Calu3 (cell line): Measurements from ENCODE around the gene UGT1A9. TPM values are rescaled to one million over a fixed set of nuclear protein-coding genes. Genes with fewer than 3 reads are reported as not detected.
A peak's percentile ranks its signal among the peaks of the same experiment; 100 is the strongest.
"Not testable (repeated sequence)": the region's sequence is repeated elsewhere in the genome, so short reads cannot be mapped to it uniquely, and the experiment has no call there.

Experiments
- BruUV-seq: library from RNA; stranded (reverse); fragments of 400-500 nt; replicated peaks from 2 replicates; lab custom pipeline; 2021; lab: Mats Ljungman, UMichigan
- CTCF ChIA-PET: fragments of 300-600 bp; sonication (Branson Sonifier 250); formaldehyde crosslinking; loops from one replicate; lab custom pipeline; 2022; ENCODE audit warnings: antibody characterized with exemption; lab: Charles Lee
- DNase-seq: peaks from one replicate; pipeline ENCODE4 v3.0.0; 2022
- H3K27ac Mint-ChIP-seq: one replicate; pipeline ENCODE4 v1.8.0; 2022; ENCODE audit warnings: mixed read lengths; ENCODE audit not compliant: unreplicated experiment
- H3K27me3 Mint-ChIP-seq: one replicate; pipeline ENCODE4 v1.8.0; 2022; ENCODE audit warnings: mixed read lengths; ENCODE audit not compliant: unreplicated experiment
- H3K36me3 Mint-ChIP-seq: one replicate; pipeline ENCODE4 v1.8.0; 2022; ENCODE audit warnings: mild to moderate bottlenecking, moderate library complexity, mixed read lengths; ENCODE audit not compliant: insufficient read depth, unreplicated experiment
- H3K4me1 Mint-ChIP-seq: one replicate; pipeline ENCODE4 v1.8.0; 2022; ENCODE audit warnings: mild to moderate bottlenecking, low read depth, mixed read lengths; ENCODE audit not compliant: unreplicated experiment
- H3K4me3 Mint-ChIP-seq: one replicate; pipeline ENCODE4 v1.8.0; 2022; ENCODE audit warnings: mild to moderate bottlenecking, low read depth, moderate library complexity, mixed read lengths; ENCODE audit not compliant: unreplicated experiment
- H3K9me3 Mint-ChIP-seq: one replicate; pipeline ENCODE4 v1.8.0; 2022; ENCODE audit warnings: low read depth, mixed read lengths; ENCODE audit not compliant: unreplicated experiment
- CTCF ChIP-seq: fragments of 200-600 bp; IDR thresholded peaks from one replicate; pipeline ENCODE4 v1.8.0; 2022; ENCODE audit warnings: antibody characterized with exemption; ENCODE audit not compliant: unreplicated experiment
- intact Hi-C: fragments of 100-400 bp; cut with micrococcal nuclease; formaldehyde crosslinking; loops from one replicate; pipeline ENCODE4 v1.10.0; 2022; ENCODE audit not compliant: unreplicated experiment
- total RNA-seq: library from RNA; stranded (reverse); gene quantifications from 2 replicates; pipeline ENCODE4 v1.2.3, GENCODE V29; 2022

UGT1A9 gene
- total RNA-seq, 1 experiment from 2014 or later: 4.3 TPM

GRCh38 chr2:233699424-233700027 is 27.8 kb downstream of the UGT1A9 start:
- H3K4me1 Mint-ChIP-seq: peaks cover 89% of the 10 kb centered on the region
- BruUV-seq: no TSS peak
- H3K36me3 Mint-ChIP-seq: peaks cover 57% of the 10 kb centered on the region
- CTCF ChIA-PET: interaction anchor here (1.2 kb wide), 1 partner anchor 8 kb away, joined by 4 read pairs; no protein-coding TSS in a partner anchor
- intact Hi-C loops: loop anchor here (10.0 kb wide), 1 partner anchor 135 kb away; no protein-coding TSS in a partner anchor
- no peak for TF ChIP-seq CTCF
- H3K9me3 Mint-ChIP-seq: no peaks in the 10 kb centered on the region
- no peak for DNase-seq
- peak overlapping the region; percentile 65 for H3K27ac Mint-ChIP-seq
- peak overlapping the region; percentile 65 for H3K4me3 Mint-ChIP-seq
- no peaks in the 10 kb centered on the region for H3K27me3 Mint-ChIP-seq

GRCh38 chr2:233700028-233700635 is 28.4 kb downstream of the UGT1A9 start:
- intact Hi-C loops: loop anchor here (10.0 kb wide), 1 partner anchor 135 kb away; no protein-coding TSS in a partner anchor
- BruUV-seq: no TSS peak
- no peaks in the 10 kb centered on the region for H3K27me3 Mint-ChIP-seq
- CTCF ChIA-PET: interaction anchor here (0.8 to 1.2 kb wide), 2 partner anchors 9 to 60 kb away, joined by 4 read pairs; partner anchors contain the start of gene UGT1A1
- TF ChIP-seq CTCF: no peak
- peak overlapping the region; percentile 65 for H3K27ac Mint-ChIP-seq
- DNase-seq: peak; percentile 44
- peaks cover 56% of the 10 kb centered on the region for H3K36me3 Mint-ChIP-seq
- peaks cover 86% of the 10 kb centered on the region for H3K4me1 Mint-ChIP-seq
- H3K9me3 Mint-ChIP-seq: no peaks in the 10 kb centered on the region
- peak overlapping the region; percentile 65 for H3K4me3 Mint-ChIP-seq

GRCh38 chr2:233700842-233701241 is 29.1 kb downstream of the UGT1A9 start:
- CTCF ChIA-PET: interaction anchor here (0.8 to 1.2 kb wide), 2 partner anchors 9 to 59 kb away, joined by 4 read pairs; partner anchors contain the start of gene UGT1A1
- not testable (repeated sequence) for BruUV-seq, H3K27me3 Mint-ChIP-seq, H3K4me3 Mint-ChIP-seq, DNase-seq, H3K9me3 Mint-ChIP-seq
- Mint-ChIP-seq H3K27ac (peak overlapping the region; percentile 65), H3K36me3 (peaks cover 57% of the 10 kb centered on the region), H3K4me1 (peaks cover 86% of the 10 kb centered on the region)
- intact Hi-C loops: loop anchor here (10.0 kb wide), 1 partner anchor 134 kb away; no protein-coding TSS in a partner anchor

- H3K27ac Mint-ChIP-seq: peak overlapping the region; percentile 65
- no peak overlapping the region for H3K4me3 Mint-ChIP-seq
- DNase-seq: no peak
- no TSS peak for BruUV-seq
- intact Hi-C loops: loop anchor here (10.0 kb wide), 1 partner anchor 133 kb away; no protein-coding TSS in a partner anchor
- H3K36me3 Mint-ChIP-seq: peaks cover 43% of the 10 kb centered on the region
- CTCF ChIA-PET: no interaction called here
- H3K4me1 Mint-ChIP-seq: peaks cover 86% of the 10 kb centered on the region
- no peak for TF ChIP-seq CTCF
- H3K9me3 Mint-ChIP-seq: no peaks in the 10 kb centered on the region
- H3K27me3 Mint-ChIP-seq: no peaks in the 10 kb centered on the region
These were observed 30.5 kb downstream of the UGT1A9 start for GRCh38 chr2:233702238-233702637.
